HG02642 (cell line): ENCODE data around the gene YWHAQ.
A peak's percentile ranks its signal among the peaks of the same experiment; 100 is the strongest.

Experiments
- ATAC-seq: cut with Tn5 transposase; IDR thresholded peaks from one replicate; pipeline ENCODE4 v1.9.1; 2021; ENCODE audit warnings: mild to moderate bottlenecking; ENCODE audit not compliant: unreplicated experiment, poor library complexity

The YWHAQ gene

DNA sequence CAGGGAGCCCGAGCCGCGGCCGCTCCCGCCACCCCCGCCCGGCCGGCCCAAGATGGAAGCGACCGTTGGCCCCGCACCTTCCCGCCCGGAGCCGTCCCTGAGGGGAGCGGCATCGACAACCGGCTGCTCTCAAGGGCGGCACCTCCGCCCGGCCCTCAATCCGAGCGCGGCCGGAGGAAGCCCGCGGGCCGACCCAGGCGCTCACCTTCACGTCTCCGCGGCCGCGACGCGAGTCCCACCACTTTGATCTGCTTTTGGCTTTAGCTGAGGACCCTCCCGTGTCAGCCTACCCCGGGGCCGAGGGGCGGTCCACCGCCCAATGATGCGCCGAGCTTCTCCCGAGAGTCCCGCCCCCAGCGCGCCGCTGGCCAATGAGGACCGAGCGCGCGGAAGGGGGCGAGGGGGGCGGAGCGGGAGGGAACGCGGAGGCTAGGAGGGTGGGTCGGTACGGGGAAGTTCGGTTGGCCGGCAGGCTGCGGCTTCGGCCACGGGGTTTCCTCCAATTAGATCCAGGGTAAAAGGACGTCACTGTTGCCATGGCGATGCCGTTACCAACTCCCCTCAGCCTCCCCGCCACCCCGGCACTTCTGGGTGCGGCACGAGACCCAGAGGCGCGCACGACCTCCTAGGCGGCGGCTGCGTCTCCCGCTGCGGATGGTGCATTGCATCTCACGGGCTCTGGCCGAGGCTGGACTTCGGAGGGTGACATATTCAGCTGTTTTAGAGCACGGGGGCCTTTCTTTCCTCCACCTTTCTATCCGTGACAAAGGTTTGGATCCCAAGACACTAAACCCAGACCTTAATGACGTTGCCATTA lies at the start of gene YWHAQ:
Gene YWHAQ (minus strand): TSS at position 262 of the 817 bp plus-strand sequence. CDS start 545 bp downstream, outside the sequence.
- peak; percentile 95 for ATAC-seq

DNA sequence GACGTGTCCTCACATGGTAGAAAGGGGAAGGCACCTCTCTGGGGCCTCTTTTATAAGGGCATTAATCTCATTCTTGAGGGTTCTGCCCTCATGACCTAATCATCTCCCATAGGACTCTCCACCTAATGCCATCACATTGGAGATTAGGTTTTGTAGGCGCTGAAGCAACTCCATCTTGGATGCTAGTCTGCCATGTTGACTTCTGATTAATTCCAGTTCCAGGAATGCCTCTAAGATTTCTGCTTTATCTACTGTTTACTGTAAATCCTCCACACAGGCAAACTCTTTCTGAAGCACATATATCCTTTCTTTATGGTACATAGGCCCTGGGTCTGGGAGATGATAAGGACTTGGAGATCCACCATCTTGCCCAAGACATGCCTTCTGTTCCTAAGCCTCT lies 49.3 kb upstream of the YWHAQ start:
- ATAC-seq, result no peak

DNA sequence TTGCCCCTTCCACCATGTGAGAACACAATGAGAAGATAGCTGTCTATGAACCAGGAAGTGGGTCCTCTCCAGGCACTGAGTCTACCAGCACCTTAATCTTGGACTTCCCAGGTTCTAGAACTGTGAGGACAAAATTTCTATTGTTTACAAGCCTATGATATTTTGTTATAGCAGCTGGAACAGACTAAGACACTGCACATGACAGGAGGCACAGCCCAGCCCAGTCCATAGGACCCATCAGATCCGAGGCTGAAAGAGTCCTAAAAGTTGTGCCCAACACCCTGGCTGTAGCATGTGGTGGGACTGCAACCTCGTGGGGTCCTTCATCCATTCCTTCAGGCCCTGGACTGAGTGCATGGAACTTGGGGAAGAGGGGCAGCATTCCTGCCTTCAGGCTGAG lies 48.4 kb upstream of the YWHAQ start:
- no peak for ATAC-seq

DNA sequence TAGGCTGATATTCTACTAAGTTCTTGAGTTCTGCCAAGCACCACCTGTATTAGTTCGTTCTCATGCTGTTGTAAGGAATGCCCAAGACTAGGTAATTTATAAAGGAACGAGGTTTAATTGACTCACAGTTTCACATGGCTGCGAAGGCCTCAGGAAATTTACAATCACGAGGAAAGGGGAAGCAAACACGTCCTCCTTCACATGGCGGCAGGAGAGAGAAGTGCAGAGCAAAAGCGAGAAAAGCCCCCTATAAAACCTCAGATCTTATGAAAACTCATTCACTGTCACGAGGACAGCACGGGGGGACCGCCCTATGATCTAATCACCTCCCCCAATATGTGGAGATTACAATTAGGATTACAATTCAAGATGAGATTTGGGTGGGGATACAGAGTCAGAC lies 47.7 kb upstream of the YWHAQ start:
- ATAC-seq, result no peak

DNA sequence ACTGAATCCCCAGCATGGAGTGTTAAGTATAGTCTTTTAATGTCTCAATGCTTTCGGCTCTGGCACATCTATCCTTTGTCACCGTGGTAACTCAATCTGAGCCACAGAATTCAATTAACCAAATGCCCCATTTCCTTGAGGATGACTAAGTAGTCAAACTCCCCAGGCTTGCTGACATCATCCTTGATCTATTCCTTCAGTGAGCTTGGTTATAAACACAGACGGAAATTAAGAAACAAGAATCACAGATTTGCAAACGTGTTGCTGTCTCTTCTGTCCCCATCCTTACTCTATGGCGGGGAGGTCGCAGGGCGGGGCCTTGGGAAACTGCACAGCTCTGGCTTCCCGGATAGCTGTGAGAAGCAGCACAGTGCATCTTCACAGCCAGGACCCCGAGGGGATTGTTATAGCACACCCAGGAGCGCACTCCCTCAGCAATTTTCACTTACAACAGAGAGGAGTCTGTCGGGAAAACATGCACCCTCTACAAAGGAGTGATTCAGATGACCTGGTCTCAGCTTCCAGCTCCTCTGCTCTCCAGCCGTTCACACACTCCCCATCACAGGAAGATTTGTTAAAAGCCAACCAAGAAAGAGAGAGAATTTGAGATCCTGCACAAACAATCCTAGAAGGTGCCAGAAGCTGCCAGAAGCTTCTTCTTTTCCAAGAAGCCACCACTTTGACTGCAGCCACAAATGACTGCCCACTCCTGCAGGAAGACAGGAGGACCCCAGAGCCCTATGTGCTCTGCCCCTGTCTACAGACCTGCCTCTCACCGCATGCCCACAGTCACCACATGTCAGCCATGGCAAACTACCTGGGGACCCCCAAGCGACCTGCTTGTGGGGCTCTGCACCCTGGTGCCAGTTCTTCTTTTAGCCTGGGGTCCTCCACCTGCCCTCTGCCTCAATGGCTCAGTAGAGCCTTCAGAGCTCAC lies 44.9 kb upstream of the YWHAQ start:
- ATAC-seq, result no peak

DNA sequence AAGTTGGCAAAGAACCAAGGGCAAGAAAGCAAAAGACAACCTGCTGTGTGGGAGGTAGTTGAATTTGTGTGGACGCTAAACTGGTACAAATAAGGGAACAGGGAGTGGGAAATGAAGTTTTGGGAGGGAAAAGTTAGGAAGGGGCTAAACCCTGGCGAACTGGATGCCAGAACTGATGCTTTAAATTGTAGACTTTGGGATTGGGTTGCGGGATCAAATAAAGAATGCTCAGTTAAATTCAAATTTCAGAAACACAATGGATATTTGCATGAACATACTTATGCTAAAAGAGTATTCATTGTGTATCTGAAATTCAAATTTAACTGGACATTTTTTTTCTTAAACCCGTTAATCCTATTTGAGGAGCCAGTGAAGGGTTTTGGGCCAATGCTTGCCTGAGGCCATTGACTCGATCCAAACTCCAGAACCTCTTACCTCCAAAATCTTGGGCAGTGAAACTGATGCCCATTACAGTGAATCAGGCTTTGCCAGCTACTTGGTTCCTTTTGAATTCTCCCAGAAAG lies 44.2 kb upstream of the YWHAQ start:
- ATAC-seq, result no peak

DNA sequence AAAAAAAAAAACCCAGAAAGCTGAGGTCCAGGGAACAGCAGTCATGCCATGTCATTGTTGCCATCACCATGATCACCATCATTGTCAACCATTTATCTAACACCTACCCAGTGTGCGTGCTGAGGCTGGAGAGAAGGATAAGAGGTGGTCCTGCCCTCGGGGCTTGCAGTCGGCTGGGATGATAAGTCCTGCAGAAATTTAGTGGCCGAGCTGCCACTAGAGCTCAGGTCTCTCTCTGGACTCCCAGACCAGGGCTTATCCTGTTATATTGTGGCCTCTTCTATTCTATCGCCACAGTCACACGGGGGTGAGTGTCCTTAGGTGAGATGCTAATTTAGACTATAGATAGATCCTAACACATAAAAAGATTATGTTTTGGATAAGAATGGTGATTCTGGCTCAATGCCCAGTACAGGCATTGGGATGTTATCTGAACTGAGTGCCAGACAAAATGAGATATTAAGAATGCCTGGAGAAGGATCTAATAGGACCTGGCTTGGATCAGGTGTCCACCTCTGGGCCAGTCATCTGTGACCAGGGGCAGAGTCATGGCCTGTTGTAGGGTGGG lies 43.2 kb upstream of the YWHAQ start:
- ATAC-seq, result no peak

DNA sequence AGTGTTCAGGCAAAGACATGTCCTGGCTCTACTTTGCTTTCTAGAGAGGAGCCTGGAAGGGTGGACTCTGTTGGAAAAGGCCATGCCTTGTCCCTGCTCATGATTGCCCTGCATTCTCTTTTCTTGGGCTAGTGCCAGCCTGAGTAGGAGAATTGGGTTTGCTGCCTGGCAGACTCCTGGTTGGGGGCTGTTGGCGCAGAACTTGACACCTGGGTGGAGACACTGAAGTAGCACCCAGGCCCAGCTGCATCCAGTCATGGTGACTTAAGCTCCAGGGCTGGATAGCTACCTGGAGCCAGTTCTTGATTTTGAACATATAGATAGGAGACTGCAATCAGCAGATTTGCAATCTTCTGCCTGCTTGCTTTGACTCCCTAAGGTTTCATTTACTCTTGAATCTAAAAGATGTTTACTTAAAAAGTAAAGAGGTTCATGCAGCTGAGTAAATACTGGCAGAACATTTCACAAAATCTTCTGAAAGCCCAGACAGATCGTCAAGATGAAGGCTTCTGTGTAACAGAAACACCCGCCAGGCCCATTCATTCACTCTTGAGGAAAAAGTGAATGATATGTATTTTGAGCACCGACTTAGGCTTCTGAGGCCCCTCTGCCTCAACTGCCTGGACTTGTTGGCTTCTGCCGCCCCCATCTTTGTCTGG lies 38.0 kb upstream of the YWHAQ start:
- no peak for ATAC-seq

DNA sequence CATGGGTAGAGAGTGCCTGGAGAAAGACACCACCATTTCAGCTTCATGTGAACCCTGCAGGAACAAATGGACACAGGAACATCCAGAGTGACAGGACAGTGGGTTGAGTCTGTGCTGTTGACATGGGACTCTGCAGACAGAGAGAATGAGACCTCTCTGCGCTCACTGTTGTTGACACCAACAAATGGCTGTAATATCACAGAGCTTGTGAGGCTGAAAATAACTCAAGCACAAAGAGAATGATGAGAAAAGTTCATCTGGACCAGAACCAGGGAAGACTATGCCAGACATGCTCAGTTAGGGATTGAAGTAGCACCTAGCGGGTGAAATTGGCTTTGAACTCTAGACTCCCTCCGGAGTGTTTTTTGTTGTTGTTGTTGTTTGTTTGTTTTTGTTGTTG lies 37.0 kb upstream of the YWHAQ start:
- no peak for ATAC-seq

DNA sequence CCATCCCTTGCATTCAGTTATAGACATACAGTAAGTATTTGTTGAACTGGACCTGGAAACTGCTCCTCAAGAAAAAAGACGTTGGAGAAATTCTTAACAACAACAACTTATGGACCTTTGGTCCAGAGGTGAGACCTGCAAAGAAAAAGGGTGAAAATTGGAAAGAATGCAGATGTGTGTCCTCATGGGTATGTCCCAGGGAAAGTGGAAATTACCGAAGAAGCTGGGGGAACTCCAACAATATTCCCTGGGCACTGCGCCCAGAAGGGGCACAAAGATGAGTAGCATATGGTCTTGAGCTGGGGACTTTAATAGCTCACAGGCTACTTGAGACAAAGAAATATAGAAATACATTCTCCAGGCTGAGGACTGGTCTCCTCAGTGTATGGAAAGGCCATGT lies 35.5 kb upstream of the YWHAQ start:
- no peak for ATAC-seq

DNA sequence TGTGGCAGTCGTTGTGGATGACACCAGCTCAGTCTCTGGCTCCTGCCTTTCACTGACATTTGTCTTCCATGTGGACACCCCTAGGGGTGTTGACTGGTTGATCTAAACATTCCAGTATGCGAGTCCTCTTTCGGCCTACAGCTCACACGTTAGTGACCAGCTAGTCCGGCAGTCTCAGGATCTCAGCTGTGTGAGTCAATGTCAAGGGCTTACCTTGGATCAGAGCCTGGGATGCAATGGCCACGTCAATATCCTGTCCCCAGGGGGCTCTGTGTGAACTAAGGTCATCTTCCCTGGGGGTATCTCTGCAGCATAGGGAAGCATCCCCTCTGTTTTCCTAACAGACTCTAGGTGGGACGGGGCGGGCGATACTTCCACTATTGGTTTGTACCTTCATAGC lies 35.1 kb upstream of the YWHAQ start:
- no peak for ATAC-seq

DNA sequence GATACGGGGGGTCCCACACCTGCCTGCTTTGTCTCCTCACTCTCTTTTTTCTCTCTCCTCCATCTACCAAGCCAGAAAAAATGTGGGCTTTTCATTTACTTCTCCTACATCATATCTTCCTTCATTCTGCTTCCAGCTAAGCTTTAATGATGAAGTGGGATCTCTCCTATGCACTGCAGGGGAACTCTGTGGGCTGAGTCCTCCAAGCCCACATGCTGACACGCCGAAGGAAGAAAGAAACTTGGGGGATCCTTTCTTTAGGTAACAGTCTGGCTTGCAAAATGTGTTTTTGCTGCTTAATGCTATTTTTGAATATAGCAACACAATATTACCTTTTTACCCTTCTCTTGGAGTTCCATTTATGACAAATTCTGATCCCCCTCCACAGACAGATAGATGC lies 33.6 kb upstream of the YWHAQ start:
- no peak for ATAC-seq

DNA sequence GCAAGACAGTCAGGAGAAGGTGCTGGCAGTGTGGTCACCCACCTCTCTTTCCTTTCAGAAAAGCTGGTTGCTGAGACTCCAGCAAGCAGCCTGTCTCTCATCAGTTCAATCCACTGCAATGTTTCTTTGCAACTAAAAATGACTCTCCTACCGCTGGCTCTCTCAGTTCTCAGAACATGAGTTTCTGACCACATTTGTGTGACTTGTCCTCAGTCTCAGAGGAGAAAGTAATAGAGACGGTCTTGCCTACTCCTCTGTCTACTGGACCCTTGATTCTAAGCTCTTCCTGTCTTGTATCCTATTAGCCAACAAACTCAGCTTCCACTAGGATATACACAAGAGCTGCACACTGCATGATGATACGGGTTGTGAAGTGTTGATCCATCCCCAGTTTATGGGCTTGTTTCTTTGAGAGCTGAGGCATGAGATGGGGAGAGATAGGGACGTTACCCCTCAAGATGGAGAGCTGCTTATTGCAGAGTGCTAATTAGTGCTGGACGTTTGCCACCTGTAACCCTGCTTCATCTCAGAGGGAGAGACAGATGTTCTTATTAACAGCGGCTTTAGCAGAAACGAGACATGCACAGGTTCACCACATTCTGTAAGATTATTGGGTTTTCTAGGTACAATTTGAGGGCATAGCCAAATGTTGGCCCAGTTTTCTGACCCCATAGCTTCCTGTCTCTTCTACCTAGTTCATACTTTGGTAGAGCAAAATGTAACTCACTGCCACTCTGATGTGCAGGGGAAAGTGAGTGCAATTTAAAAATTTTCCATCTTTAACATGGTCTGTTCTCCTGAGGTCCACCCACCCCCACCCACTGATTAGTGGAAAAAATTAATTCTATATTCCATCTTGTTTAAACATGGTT lies 32.4 kb upstream of the YWHAQ start:
- ATAC-seq, result no peak

DNA sequence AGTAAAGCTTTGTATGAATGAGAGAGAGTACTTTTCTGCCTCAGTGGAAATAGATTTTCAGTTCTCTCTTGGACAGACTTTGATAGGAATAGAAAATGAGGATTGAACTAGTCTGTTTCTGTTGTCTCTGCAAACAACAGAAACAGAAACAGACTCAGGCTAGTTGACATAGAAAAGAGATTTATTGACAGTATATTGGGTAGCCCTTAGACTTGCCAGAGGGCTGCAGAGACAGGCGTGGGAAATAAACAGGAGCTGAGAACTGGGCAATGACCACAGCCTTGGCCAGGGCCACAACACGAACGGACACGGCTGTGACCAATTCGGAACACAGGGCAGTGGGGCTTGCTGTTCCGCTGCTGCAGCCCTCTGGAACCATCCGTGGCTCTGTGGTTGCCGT lies 30.5 kb upstream of the YWHAQ start:
- no peak for ATAC-seq

DNA sequence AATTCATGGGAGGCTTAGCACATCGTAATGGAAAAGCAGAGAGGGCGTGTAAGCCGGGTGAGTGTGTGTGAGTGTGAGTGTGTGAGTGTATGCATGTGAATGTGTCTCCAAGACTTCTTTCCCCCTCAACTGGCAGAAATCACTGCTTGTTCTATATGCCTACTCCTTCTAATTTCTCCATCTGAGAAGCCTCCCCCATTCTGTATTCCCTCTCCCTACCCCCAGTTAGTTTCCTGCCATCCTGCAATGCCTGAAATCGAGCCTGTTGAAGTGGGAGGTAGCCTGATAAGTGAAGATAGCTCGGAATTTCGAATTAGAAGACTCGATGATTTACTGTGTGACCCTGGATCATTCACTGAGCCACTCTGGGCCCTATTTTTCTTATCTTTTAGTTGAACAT lies 30.0 kb upstream of the YWHAQ start:
- no peak for ATAC-seq

DNA sequence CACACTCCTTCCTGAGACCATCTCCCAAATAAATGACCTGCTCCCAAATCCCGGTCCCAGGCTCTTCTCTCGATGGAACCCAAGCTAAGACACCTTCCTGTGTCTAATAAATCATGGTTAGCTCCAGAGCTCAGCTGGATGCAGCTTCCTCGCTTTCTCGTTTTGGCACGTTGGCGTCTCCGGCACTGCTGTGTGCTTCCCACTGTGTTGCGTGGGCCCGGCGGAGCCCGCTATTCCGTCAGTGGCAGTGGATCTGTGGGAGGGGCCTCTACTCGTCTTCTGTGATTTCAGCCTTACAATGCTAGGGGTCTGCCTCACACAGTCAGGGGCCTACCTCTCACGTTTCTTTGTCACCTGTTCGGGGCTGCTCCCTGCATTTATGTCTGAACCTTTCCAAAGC lies 29.4 kb upstream of the YWHAQ start:
- no peak for ATAC-seq

DNA sequence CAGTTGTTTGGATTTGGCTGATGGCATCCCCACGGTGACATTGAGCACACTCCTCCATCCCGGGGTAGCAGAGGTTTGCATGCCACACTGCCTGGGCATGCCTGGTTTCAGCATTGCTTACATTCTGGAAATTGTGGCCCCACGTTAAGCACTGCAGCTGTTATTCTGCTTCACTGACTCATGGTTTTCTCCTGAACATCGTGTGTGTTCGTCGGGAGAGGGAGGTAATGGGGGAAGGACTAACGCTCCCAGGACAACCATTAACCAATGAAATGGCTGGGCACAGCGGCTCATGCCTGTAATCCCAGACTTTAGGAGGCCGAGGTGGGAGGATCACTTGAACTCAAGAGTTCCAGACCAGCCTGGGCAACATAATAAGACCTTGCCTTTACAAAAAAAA lies 28.2 kb upstream of the YWHAQ start:
- no peak for ATAC-seq

DNA sequence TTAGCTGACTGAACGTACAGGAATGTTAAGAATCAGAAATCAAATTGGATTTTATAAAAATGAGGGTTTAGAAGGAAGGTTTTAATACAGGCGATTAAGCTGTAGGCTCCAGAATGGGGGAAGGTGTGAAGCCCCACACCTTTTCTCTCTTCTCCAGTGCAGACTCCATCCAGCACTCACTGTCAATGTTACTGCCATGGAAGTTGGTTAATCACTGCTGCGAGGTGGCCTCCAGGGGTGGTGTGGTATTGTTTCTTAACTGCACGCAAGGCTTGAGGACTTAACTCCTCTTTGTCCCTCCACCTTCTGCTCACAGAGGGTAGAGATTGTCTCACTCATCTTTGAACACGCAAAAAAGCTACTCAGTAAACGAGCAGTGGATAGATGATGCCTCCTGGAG lies 26.9 kb upstream of the YWHAQ start:
- ATAC-seq, result no peak

DNA sequence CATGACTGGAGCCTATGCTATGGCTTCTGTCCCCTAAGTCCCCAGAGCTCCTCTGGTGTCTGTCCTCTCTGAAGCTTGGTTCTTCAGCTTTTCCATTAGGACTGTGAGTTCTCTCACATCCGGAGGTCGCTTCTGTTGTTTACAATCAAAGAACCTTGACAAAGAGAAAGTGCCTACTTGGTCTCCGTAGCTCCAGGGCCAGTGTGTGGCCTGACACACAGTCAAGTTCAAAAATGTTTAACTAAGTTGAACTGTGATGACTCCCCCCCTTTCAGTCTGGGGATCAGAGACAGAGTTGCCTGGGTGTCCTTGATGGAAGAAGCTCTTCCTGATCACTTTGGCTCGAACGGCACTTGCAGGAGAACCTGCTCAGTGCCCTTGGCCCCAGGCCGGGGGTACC lies 26.3 kb upstream of the YWHAQ start:
- no peak for ATAC-seq
